Mesothelial cell of epicardium (in vitro differentiated cells): ENCODE measurements around the gene WASF3. TPM values are rescaled to one million over a fixed set of nuclear protein-coding genes. Genes with fewer than 3 reads are reported as not detected.
A peak's percentile ranks its signal among the peaks of the same experiment; 100 is the strongest.

ENCODE experiments used
- DNase-seq, 2 experiments: peaks; one replicate each; pipeline ENCODE4 v3.0.0; 2021; ENCODE audit warnings: low spot score in 2 of 2; ENCODE audit not compliant: unreplicated experiment in 2 of 2
- H3K27ac Mint-ChIP-seq: 2 replicates; pipeline ENCODE4 v1.8.0; 2021; ENCODE audit warnings: mixed read lengths
- H3K27me3 Mint-ChIP-seq: 2 replicates; pipeline ENCODE4 v1.8.0; 2021; ENCODE audit warnings: low read depth, mixed read lengths
- H3K36me3 Mint-ChIP-seq: 2 replicates; pipeline ENCODE4 v1.8.0; 2021; ENCODE audit warnings: mixed read lengths
- H3K4me1 Mint-ChIP-seq: 2 replicates; pipeline ENCODE4 v1.8.0; 2021; ENCODE audit warnings: mixed read lengths
- H3K4me3 Mint-ChIP-seq: 2 replicates; pipeline ENCODE4 v1.8.0; 2021; ENCODE audit warnings: mild to moderate bottlenecking, moderate library complexity, mixed read lengths
- H3K9me3 Mint-ChIP-seq: 2 replicates; pipeline ENCODE4 v1.8.0; 2021; ENCODE audit warnings: mixed read lengths
- CTCF ChIP-seq: fragments of 200-600 bp; sonication (generic); IDR thresholded peaks from one replicate; pipeline ENCODE4 v1.5.0; 2021; ENCODE audit warnings: antibody characterized with exemption; ENCODE audit not compliant: unreplicated experiment
- total RNA-seq: library from RNA; stranded (reverse); gene quantifications from 3 replicates; pipeline ENCODE4 v1.2.1, GENCODE V29; 2021

Gene WASF3
- total RNA-seq, 1 donor from 2014 or later, result 19.4 TPM

DNA sequence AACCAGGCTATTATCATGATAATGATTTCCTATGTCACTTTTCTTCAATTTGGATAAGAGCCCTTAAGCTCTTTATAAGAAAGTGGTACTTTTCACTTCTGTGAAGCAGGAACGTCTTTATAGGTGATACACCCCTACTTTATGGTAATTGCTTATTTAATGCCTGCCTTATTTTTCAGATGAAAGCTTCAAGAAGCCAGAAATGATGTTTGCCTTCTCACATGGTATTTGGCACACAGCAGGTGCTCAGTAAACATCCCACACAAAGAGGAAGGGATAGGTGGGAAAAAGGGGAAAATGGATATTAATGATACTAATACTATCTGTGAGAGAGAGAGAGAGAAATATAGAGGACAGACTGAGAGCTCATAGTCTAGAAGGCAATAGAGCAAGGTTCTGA, 29.0 kb upstream of the WASF3 start:
- no peak for TF ChIP-seq CTCF
- no peak overlapping the region for H3K4me3 Mint-ChIP-seq
- H3K27me3 Mint-ChIP-seq, result peaks cover 18% of the 10 kb centered on the region
- no peaks in the 10 kb centered on the region for H3K9me3 Mint-ChIP-seq
- no peak overlapping the region for H3K27ac Mint-ChIP-seq
- peaks cover 4% of the 10 kb centered on the region for H3K4me1 Mint-ChIP-seq
- no peaks in the 10 kb centered on the region for H3K36me3 Mint-ChIP-seq
- DNase-seq, result no peak

DNA sequence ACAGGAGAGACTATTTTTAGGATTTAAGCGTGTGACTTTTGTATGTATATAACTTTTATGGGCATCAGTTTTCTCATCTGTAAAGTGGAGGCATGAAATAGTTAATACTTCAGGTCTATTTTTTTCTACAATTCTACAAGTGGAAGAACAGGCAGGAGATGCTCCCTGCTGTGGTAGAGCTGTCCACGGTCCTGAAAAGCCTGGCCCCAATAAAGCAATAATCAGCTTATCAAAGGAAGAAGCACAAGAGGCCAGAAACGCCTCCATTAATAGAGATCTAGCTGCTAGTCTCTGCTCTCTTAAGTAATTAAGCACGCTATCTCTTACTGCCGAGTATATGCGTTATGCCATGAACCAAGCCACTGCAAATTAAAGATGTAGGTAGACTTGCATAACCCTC, 28.0 kb upstream of the WASF3 start:
- Mint-ChIP-seq H3K27me3 (peaks cover 19% of the 10 kb centered on the region), H3K4me1 (peaks cover 4% of the 10 kb centered on the region), H3K27ac (no peak overlapping the region), H3K9me3 (no peaks in the 10 kb centered on the region), H3K36me3 (no peaks in the 10 kb centered on the region), H3K4me3 (no peak overlapping the region)
- TF ChIP-seq CTCF, result no peak
- peak; percentile 58 to 78 for DNase-seq

DNA sequence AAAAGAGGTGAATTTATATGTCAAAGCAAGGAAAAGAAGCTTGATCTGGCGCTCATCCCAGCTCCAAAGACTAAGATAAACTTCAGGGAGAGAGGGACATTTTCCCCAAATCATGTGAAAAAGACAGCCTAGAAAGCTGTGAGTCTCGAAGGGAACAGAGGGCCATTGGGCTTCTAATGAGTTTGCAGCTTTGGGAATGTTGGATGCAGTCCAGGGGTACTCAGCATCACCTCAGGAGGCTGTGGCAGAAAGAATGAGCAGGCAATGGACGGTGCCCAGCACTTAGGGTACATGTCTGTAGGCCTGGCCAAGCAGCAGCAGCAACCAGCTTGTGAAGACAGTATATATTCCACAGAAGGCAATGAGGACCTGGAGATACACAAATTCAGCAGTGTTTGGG, 25.7 kb upstream of the WASF3 start:
- Mint-ChIP-seq H3K4me1 (peaks cover 4% of the 10 kb centered on the region), H3K4me3 (no peak overlapping the region), H3K36me3 (no peaks in the 10 kb centered on the region), H3K27ac (no peak overlapping the region), H3K9me3 (no peaks in the 10 kb centered on the region), H3K27me3 (peaks cover 16% of the 10 kb centered on the region)
- DNase-seq, result no peak
- TF ChIP-seq CTCF, result no peak

GRCh38 chr13:26534036-26534726, 23.3 kb upstream of the WASF3 start:
- Mint-ChIP-seq H3K36me3 (no peaks in the 10 kb centered on the region), H3K9me3 (no peaks in the 10 kb centered on the region), H3K27ac (no peak overlapping the region), H3K27me3 (peaks cover 21% of the 10 kb centered on the region), H3K4me3 (no peak overlapping the region), H3K4me1 (peaks cover 2% of the 10 kb centered on the region)
- no peak for TF ChIP-seq CTCF
- no peak for DNase-seq

- no peak for DNase-seq
- H3K9me3 Mint-ChIP-seq, result no peaks in the 10 kb centered on the region
- no peak for TF ChIP-seq CTCF
Measured at GRCh38 chr13:26538363-26539317, 18.8 kb upstream of the WASF3 start.

More at GRCh38 chr13:26538363-26539317, 18.8 kb upstream of the WASF3 start:
- Mint-ChIP-seq H3K4me1 (peaks cover 2% of the 10 kb centered on the region), H3K36me3 (no peaks in the 10 kb centered on the region), H3K4me3 (no peak overlapping the region), H3K27ac (no peak overlapping the region), H3K27me3 (peaks cover 41% of the 10 kb centered on the region)
